GM10266 (cell line): ENCODE measurements around the gene SIGLEC6.

Source experiments
- DNase-seq: peaks from one replicate; pipeline ENCODE4 v3.0.0; 2012; ENCODE audit errors: extremely low spot score
- TF ChIP-seq, protein P1 (sequence below): IDR thresholded peaks from 2 replicates; pipeline ENCODE4 v1.5.1; 2012; ENCODE audit warnings: mild to moderate bottlenecking, low read depth; ENCODE audit not compliant: control insufficient read depth, insufficient read depth; ENCODE audit errors: missing control alignments

SIGLEC6 gene

DNA sequence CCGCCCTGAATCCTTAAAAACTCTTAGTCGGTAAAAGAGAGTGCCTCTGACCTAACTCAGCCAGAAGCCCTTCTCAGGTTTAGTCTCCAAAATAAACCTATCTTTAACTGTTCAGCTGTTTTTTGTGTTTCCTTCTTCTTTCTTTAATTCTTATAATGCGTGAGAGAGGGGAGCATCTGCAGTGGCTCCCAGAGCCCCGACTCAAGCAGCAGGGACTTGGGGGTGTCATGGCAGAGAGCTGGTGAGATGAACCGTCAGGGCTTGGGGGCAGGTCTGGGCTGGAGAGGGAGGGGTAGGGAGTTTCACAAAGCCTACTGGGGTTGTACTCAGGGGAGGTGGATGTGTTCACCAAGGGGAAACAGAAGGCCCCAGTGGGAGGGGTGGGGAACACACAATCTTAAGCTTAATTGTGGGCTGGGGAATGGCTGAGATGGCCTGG lies 16.8 kb upstream of the SIGLEC6 start:
- no peak for DNase-seq
- TF ChIP-seq, protein P1, sequence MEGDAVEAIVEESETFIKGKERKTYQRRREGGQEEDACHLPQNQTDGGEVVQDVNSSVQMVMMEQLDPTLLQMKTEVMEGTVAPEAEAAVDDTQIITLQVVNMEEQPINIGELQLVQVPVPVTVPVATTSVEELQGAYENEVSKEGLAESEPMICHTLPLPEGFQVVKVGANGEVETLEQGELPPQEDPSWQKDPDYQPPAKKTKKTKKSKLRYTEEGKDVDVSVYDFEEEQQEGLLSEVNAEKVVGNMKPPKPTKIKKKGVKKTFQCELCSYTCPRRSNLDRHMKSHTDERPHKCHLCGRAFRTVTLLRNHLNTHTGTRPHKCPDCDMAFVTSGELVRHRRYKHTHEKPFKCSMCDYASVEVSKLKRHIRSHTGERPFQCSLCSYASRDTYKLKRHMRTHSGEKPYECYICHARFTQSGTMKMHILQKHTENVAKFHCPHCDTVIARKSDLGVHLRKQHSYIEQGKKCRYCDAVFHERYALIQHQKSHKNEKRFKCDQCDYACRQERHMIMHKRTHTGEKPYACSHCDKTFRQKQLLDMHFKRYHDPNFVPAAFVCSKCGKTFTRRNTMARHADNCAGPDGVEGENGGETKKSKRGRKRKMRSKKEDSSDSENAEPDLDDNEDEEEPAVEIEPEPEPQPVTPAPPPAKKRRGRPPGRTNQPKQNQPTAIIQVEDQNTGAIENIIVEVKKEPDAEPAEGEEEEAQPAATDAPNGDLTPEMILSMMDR: no peak

DNA sequence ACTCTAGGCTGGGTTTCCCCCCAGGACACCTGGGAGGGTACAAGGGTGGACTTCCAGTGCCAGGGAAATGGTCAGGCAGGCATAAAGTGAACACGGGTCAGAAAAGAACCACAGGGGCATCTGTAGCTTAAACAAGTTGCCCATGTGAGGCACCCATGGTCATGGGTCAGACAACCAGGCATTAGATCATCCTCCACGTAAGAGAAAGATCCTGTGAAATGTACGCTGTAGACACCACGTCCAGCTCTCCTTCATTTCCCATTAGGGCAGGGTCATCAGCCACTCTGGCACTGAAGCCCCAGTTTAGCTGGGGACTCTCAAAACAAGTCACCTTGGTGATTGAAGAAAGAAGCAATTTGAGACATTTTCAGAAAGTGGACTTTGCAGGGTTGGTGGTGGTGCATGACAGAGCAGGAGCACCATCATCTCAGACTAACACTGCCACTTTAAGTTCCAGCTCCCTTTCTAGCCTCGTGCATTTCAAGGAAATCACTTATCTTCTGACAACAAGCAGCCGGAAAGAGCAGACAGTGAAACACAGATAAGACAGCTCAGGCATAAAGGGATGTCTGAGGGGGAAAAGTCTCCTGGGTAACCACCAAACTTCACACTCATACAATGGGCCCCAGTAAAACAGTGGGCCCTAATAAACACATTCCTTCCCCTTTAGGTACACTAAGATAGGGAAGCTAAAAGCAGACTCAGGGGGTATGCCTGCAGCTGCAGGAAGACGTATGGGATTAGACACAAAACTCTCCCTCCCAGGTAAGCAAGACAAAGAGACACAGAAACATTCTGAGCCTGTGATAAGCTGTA lies 16.1 kb upstream of the SIGLEC6 start:
- no peak for DNase-seq
- TF ChIP-seq, protein P1: no peak

DNA sequence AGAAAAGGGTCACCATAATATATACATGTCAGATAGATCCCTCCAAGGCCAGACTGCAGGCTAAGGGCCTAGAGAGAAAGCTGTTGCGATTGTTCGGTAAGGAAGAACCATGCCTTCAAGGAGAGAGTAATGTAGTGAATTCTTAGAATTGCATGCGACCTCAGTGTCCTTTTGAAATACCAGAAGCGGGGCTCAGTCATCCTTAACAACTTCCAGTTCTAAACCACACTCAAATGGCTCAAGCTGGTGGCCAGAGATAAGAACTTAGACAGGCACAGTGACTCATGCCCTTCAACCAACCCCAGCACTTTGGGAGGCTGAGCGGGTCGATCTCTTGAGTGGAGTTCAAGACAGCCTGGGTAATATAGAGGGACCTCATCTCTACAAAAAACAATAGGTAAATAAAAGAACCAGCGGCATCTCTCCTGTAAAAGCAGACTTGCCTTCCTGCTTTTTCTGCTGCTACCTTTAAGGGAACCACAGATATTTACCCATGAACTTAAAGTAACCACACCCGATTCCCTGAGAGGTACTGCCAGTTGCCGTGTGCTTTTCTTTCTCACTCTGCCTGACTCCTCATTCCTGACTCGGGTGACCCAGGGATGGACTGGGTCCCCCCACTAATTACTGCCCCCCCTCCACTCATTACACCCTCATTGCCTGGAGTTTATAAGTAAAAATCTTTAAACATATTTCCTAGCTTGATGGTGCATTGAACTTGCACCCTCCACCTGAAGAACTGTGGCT lies 15.4 kb upstream of the SIGLEC6 start:
- TF ChIP-seq, protein P1: no peak
- no peak for DNase-seq

DNA sequence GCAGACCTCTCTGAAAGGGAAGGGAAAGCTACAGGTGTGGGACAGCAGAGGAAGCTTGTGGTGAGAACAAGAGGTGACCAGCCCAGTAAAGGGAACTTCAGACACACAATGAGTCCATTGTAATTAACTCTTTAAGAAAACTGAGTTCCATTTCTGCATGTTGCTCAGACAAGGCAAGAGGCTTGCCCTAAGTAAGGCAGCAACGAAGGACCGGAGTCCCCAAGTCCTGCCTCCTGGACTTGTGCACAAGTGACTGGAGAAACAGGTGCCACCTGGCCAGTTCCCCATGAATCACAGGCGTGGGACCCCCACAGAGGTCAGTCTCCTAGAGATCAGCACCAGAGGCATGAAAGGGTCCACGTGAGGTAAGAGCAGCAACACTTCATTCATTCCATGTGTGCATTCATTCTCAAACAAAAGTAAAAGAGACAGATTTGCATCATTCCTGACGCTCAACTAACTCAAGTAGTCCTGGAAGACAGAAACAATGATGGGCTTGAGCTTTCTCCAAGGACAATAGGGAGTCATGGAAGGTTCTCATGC lies 14.7 kb upstream of the SIGLEC6 start:
- TF ChIP-seq, protein P1: no peak
- DNase-seq: no peak

DNA sequence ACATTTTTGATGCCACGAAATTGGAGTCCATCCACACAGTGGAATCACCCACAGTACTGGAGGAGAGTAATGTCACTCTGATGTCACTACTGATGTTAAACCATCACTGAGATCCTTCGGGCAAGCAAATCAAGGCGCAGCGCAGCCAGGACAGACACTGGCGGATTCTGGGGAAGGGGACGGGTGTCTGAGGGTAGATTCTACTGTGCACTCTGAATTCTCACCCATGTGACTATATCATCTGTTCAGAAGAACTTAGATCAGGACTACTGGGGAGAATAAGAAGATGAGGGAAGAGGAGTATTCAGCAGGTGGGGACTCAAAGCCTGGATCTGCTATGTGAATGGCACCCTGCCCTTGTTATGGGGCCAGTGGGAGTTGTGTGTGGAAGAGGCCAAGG lies 12.6 kb upstream of the SIGLEC6 start:
- TF ChIP-seq, protein P1: no peak
- DNase-seq: no peak

DNA sequence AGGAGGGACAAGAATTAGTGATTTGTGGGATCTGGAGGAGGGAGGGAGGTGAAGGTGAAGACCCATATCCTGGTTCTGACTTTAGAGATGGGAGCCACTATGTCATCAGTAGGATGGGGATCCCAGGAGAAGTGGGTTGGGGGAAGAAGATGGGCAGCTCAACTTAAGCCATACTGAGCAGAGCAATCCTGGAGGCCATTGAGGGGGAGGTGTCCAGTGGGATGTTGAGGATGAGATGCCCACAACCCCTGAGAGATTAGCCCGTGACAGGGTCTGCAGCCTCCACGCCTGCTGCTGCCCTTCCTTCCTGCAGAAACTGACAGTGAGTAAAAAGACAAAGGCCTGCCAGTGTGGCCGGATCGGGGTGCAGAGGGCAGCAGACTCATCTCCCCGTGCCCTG lies 11.2 kb upstream of the SIGLEC6 start:
- TF ChIP-seq, protein P1: no peak
- DNase-seq: no peak
